C4-2B (cell line): ENCODE data around the gene SNAP25.

Source experiments
- CTCF ChIP-seq: fragments of 450-650 bp; conservative IDR thresholded peaks from 2 replicates; pipeline ENCODE4 v1.5.1; 2017; ENCODE audit warnings: mild to moderate bottlenecking
- ZFX ChIP-seq: fragments of 450-650 bp; IDR thresholded peaks from 2 replicates; pipeline ENCODE4 v1.6.1; 2017

- TF ChIP-seq CTCF, result no peak
- no peak for TF ChIP-seq ZFX
Measured at GRCh38 chr20:10194166-10194565, 24.5 kb upstream of the SNAP25 start.
